Erythroblast (primary cell): ENCODE results near the gene TMC1.
"Not testable (repeated sequence)": the region's sequence is repeated elsewhere in the genome, so short reads cannot be mapped to it uniquely, and the experiment has no call there.

Experiments used
- DNase-seq, 2 experiments: peaks; one replicate each; lab custom pipeline; 2025; lab: John Stamatoyannopoulos, UW
- GATA1 ChIP-seq: IDR thresholded peaks from 2 replicates; pipeline ENCODE4 v1.6.1; 2011; ENCODE audit warnings: low read depth, mild to moderate bottlenecking, control low read depth, low read length, moderate library complexity
- POLR2A ChIP-seq: IDR thresholded peaks from 2 replicates; pipeline ENCODE4 v1.6.1; 2011; ENCODE audit warnings: mild to moderate bottlenecking, low read length

TMC1 gene

DNA sequence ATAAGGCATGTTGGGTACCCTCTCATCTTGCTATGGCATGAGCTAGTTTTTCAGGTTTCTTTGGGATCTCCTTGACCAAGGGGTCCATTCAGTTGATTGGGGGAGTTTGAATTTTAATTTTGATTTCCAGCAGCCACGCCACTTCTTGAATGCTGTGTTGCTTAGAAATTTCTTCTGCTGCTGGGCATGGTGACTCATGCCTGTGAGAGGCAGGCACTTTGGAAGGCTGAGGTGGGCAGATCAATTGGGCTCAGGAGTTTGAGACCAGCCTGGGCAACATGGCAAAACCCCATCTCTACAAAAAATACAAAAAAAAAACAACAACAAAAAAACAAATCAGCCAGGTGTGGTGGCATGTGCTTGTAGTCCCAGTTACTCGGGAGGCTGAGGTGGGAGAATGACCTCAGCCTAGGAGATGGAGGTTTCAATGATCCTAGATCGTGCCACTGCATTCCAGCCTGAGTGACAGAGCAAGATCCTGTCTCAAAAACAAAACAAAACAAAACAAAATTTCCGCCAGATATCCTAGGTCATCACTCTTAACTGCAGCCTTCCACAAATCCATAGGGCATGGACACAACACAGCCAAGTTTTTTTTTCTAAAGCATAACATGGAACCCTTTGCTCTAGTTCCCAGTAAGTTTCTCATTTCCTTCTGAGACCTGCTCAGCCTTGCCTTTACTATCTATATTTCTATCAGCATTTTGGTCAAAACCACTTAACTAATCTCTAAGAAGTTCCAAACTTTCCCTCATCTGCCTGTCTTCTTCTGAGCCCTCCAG lies 17.7 kb downstream of the TMC1 start:
- DNase-seq: no peak
- no peak for TF ChIP-seq GATA1
- no peak for TF ChIP-seq POLR2A

DNA sequence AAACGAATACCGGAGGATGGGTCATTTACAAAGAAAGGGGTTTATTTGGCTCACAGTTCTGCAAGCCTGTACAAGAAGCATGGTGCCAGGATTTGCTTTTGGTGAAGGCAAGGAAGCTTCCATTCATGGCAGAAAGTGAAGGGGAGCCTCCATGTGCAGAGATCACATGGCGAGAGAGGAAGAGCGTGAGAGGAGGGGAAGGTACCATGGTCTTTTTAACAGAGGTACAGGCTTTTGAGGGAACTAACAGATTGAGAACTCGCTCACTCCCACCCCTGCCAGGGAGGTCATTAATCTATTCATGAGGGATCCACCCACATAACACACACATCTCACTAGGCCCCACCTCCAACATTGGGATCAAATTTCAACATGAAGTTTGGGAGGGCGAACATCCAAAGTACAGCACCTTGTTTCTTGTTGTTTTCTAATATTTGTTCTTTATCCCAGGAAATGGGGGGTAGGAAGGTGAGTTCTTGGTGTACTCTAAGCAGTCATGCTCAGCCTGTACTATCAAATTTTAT lies 18.5 kb downstream of the TMC1 start:
- no peak for TF ChIP-seq GATA1
- peak in 1 of 2 experiments; percentile 50 for DNase-seq

DNA sequence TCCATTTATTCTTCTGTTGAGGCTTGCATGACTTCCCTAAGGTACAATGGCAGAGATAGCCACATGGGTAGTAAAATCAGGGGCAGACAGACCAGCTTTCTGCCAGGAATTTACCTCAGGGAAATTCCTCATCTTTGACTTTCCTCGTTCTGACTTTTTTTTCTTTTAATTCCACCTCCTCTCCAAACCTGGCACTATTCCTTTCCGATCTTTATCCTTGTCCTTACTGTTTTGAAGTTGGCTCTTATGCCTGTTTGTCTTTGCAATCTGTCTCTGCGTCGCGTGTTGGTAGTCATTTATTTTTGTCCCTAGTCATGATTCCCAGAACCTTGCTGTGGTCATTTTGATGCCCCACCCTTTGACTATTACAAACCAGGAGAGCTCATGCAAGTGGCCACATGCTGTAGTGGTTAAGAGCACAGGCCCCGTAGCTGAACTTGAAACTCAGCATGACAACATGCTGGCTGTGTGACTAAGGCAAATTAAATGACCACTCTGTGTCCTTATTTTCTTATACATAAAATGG lies 19.0 kb downstream of the TMC1 start:
- no peak for TF ChIP-seq GATA1
- TF ChIP-seq POLR2A: no peak
- DNase-seq: peak; percentile 66 to 77

DNA sequence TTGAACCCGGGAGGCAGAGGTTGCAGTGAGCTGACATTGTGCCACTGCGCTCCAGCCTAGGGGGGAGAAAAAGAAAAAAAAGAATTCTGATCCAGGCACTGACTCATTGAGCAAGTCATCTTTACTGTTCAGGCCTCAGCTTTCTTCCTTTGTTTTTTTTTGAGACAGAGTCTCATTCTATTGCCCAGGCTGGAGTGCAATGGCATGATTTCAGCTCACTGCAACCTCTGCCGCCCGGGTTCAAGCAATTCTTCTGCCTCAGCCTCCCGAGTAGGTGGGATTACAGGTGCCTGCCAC lies 21.1 kb downstream of the TMC1 start:
- not testable (repeated sequence) for DNase-seq

DNA sequence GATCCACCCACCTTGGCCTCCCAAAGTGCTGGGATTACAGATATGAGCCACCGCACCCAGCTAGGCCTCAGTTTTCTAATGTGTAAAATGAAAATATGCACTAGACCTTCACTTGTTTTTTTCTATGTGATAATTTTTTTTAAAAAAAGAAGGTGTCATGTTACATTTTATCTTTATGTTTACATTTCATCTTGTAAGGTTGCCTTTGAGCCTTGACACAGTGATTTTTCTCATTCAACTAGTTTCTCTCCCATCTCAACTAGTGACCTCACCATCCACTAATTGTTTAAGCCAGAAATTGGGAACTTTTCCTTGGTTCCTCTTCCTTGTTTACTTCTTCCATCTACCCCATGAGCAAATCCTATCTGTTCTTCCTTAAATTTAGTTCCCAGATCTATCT lies 21.5 kb downstream of the TMC1 start:
- TF ChIP-seq GATA1: no peak
- no peak for TF ChIP-seq POLR2A
- no peak for DNase-seq

DNA sequence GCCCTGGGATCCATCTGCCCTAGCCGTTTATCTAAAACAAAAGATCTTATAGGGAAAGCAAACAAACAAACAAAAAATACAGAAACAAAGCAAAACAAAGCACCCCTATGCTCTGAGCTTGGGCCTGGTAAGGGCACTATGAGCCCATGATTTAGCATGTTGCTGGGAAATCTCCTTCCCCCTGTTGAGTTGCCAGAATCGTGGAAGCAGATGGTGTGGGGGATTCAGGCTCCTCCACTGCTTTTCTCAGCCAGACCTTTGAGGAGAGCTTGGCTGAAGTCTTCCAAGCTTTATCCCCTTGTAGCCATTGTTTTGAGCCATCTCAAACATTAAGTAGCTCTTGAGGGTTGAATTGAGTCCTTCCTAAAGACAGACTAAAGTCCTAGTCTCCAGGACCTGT lies 29.9 kb downstream of the TMC1 start:
- DNase-seq: no peak
- TF ChIP-seq POLR2A: no peak
- no peak for TF ChIP-seq GATA1

DNA sequence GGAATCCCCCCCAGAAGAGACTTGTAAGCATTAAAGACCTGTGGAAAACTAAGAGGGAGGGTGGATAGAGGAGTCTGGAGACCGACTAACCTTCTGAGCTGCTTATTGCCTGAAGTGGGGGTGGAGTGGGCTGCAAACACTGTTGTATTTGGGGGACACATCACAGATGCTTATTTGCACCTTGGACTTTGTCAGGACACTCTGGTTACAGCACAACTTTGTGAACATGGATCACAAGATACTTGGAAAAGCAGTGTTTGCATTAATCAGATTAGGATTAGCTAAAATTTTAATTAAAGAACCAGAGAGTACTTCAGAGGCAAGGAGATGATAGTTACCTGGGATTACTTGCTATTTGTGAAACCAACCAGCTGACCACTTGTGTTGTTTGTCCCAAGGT lies 30.9 kb downstream of the TMC1 start:
- no peak for DNase-seq
- no peak for TF ChIP-seq GATA1
- no peak for TF ChIP-seq POLR2A

DNA sequence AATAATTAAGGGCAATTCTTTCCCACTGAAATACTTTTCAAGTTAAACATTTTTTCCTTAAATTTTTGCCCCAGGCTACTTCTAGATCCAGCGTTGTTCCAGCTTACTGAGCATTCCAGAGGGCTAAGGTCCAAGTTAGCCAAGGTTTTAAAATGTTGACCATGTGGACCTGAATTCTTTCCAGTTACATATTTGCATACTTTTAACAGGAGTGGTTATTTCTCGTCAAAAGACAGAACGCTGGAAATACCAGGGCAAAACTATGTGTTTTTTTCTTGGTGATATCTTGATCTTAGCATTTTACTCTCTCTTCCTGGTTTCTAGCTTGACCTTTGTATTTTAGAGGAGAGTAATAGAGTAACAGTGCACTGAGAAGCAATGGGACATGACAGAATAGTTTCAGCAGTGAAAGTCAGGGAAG lies 32.8 kb downstream of the TMC1 start:
- no peak for DNase-seq
- TF ChIP-seq GATA1 (no peak), POLR2A (no peak)

DNA sequence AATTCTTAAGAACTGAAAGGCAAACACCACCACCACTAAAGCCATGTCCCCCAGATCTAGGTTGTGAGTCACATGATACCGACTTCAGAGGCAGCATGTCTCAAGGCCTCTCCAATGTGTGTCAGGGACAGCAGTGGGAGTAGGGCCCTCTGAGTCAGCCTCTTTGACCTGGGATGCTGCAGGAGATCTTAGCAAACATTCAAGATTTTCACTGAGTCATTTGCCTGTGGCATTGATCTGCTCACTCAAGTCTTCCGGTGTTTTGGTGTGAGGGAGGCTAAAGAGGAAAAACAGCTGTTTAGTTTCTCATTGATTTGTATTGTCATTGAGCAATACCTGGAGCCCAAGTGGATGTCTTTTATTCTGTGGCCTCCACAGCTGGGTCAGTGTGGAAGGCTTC lies 36.1 kb downstream of the TMC1 start:
- TF ChIP-seq POLR2A: no peak
- no peak for TF ChIP-seq GATA1
- peak; percentile 63 to 83 for DNase-seq

DNA sequence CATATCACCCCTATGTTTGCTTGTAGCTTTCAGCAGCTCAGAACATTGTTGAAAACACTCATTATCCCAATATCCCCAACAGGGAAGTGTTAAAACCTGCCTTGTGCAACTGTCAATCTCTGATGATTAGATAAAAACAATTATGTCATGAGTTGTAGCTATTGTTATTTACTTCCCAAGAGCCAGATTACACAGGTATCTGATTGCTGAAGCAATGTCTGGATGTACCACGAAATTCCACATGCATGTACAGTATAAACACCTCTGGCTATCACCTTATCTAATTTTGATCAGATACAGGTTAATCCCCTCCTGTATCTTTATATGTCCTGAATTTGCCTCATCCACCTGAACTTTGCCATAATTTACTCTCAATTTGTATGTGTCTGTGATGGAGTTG lies 38.7 kb downstream of the TMC1 start:
- no peak for DNase-seq
- TF ChIP-seq GATA1 (no peak), POLR2A (no peak)

DNA sequence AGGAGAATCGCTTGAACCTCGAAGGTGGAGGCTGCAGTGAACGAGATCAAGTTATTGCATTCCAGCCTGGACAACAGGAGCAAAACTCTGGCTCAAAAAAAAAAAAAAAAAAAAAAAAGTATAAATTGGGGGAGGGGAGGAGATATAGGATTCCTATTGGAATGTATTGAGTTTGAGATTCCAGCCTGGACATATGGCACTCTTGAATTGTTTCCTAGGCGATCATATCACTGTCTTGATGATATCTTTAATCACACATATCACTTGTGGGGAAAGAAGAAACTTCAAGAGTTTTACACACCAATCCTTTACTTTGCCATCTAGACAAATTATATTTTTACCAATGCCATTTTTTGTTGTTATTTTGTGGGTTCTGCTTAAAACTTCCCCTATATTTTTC lies 42.4 kb downstream of the TMC1 start:
- no peak for DNase-seq
- TF ChIP-seq POLR2A: no peak
- TF ChIP-seq GATA1: no peak

DNA sequence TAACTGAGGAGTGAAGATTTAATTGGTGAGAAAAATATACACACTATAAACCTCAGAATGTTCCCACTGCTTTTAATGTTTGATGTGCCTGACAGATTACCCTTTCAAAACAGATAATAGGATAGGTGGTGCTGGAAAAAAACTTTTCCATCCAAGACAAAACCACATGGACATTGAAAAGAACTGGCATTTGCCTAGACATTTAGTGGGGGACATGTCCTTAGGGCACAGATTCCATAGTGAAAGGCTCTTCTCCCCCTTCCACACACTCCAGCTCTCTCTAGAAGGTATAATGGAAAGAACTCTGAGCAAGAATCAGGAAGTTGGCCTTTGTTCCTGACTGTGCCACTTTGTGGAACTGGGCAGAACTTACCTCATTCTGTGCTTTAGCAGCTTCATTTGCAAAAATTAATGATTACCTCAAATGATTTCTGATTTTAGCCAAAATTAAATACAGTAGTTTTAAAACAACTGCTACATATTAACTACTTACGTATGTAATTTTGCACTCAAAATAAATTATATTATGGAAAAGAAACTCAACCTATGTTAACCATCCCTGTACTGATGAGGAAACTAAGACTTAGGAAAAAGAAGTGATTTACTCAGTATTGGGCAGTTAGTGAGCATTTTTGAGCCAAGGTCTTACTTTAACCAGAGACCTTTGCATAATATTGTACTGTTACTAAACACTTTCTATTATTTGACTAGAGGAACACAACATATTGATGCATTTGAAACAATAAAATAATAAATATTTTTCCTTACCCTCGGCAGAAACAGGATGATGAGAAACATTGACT lies 43.3 kb downstream of the TMC1 start:
- TF ChIP-seq GATA1 (no peak), POLR2A (no peak)
- no peak for DNase-seq

DNA sequence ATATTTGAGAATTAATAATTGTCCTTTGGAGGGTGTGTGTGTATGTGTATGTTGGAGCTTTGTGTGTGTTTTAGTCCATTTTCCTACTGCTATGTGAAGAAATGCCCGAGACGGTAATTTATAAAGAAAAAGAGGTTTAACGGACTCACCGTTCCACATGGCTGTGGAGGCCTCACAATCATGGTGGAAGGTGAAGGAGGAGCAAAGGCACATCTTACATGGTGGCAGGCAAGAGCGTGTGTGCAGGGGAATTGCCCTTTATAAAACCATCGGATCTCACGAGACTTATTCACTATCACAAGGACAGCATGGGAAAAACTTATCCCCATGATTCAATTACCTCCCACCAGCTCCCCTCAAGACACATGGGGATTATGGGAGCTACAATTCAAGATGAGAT lies 44.1 kb downstream of the TMC1 start:
- DNase-seq: no peak
- TF ChIP-seq POLR2A: no peak
- TF ChIP-seq GATA1: no peak

DNA sequence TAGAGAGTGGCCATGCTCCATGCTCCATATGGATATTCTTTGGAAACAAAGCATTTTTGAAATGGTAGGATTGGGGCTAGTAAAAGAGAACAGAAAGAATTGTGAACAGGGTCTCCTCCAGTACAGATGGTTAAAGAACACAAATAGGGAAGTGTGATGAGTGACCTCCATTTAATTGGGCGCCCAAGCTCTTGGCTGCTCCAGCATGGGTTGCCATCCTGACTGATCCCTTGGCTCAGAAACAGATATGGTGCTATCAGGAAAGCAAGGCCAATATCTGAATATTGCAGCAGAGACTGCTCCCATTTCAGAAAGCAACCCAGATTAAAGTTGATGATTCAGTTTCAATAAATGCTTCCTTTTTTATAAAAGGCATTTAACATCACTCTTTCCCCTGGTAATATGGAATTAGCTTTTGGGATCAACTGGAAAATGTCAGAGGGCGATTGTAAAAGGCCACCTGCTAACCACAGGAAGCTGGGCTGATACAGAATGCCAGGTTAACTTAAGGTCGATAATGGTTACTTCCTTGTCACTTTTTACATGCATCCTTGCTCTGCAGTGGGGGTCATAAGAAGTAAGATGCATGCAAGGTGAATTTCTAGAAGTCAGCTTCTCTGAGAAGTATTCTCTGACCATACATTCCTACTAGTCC lies 52.9 kb downstream of the TMC1 start:
- no peak for TF ChIP-seq GATA1
- no peak for TF ChIP-seq POLR2A

More for the DNA sequence above, 52.9 kb downstream of the TMC1 start:
- peak; percentile 45 to 46 for DNase-seq
